ENCODE data around the gene ZNF549.

GRCh38 chr19:57560049-57560491, 32.9 kb downstream of the ZNF549 start:
- TF ChIP-seq POLR2A (IDR thresholded peaks at IDR 0.05) (no peak), POLR2AphosphoS5 (IDR thresholded peaks at IDR 0.05) (no peak)
- TF ChIP-seq, protein P1, sequence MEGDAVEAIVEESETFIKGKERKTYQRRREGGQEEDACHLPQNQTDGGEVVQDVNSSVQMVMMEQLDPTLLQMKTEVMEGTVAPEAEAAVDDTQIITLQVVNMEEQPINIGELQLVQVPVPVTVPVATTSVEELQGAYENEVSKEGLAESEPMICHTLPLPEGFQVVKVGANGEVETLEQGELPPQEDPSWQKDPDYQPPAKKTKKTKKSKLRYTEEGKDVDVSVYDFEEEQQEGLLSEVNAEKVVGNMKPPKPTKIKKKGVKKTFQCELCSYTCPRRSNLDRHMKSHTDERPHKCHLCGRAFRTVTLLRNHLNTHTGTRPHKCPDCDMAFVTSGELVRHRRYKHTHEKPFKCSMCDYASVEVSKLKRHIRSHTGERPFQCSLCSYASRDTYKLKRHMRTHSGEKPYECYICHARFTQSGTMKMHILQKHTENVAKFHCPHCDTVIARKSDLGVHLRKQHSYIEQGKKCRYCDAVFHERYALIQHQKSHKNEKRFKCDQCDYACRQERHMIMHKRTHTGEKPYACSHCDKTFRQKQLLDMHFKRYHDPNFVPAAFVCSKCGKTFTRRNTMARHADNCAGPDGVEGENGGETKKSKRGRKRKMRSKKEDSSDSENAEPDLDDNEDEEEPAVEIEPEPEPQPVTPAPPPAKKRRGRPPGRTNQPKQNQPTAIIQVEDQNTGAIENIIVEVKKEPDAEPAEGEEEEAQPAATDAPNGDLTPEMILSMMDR (IDR thresholded peaks at IDR 0.05): no peak
